ENCODE results near the gene RPS3A. TPM values are rescaled to one million over a fixed set of nuclear protein-coding genes. Genes with fewer than 3 reads are reported as not detected.

RPS3A gene
- total RNA-seq, 1 experiment from 2014 or later = 2,446 TPM

GRCh38 chr4:151150821-151151580, 51.6 kb downstream of the RPS3A start:
- no peak overlapping the region for H3K27ac ChIP-seq (ENCODE audit: low read depth, low read length)
- TF ChIP-seq EZH2phosphoT487 (IDR thresholded peaks at IDR 0.05; ENCODE audit: borderline replicate concordance) (no peak), YY1 (IDR thresholded peaks at IDR 0.05; ENCODE audit: extremely low read depth, insufficient replicate concordance, low read depth, low read length) (no peak), ZBTB33 (IDR thresholded peaks at IDR 0.05; ENCODE audit: extremely low read depth, insufficient replicate concordance, low read length) (no peak), SRF (IDR thresholded peaks at IDR 0.05; ENCODE audit: low read depth) (no peak), ELF1 (IDR thresholded peaks at IDR 0.05; ENCODE audit: borderline replicate concordance, low read depth) (no peak), RAD21 (IDR thresholded peaks at IDR 0.05; ENCODE audit: low read depth) (no peak), TCF7L2 (IDR thresholded peaks at IDR 0.05; ENCODE audit: borderline replicate concordance, extremely low read depth, insufficient read depth, insufficient read length) (no peak), POLR2A (IDR thresholded peaks at IDR 0.05; ENCODE audit: borderline replicate concordance, extremely low read depth, insufficient read depth, insufficient read length) (no peak), CEBPB (IDR thresholded peaks at IDR 0.05; ENCODE audit: low read depth) (no peak), EZH2 (IDR thresholded peaks at IDR 0.05) (no peak), MAX (IDR thresholded peaks at IDR 0.05) (no peak), ZFX (IDR thresholded peaks at IDR 0.05) (no peak), ZNF274 (IDR thresholded peaks at IDR 0.05; ENCODE audit: low read depth, low read length) (no peak), FOSL1 (IDR thresholded peaks at IDR 0.05; ENCODE audit: low read depth) (no peak)
- TF ChIP-seq, protein P1, sequence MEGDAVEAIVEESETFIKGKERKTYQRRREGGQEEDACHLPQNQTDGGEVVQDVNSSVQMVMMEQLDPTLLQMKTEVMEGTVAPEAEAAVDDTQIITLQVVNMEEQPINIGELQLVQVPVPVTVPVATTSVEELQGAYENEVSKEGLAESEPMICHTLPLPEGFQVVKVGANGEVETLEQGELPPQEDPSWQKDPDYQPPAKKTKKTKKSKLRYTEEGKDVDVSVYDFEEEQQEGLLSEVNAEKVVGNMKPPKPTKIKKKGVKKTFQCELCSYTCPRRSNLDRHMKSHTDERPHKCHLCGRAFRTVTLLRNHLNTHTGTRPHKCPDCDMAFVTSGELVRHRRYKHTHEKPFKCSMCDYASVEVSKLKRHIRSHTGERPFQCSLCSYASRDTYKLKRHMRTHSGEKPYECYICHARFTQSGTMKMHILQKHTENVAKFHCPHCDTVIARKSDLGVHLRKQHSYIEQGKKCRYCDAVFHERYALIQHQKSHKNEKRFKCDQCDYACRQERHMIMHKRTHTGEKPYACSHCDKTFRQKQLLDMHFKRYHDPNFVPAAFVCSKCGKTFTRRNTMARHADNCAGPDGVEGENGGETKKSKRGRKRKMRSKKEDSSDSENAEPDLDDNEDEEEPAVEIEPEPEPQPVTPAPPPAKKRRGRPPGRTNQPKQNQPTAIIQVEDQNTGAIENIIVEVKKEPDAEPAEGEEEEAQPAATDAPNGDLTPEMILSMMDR (IDR thresholded peaks at IDR 0.05 in 2 of 3, conservative IDR thresholded peaks at IDR 0.05 in 1 of 3; ENCODE audit: borderline replicate concordance in 1 of 3, insufficient read depth in 1 of 3, low read depth in 2 of 3, low read length in 2 of 3) = no peak
- TF ChIP-seq, protein P2, sequence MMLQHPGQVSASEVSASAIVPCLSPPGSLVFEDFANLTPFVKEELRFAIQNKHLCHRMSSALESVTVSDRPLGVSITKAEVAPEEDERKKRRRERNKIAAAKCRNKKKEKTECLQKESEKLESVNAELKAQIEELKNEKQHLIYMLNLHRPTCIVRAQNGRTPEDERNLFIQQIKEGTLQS (IDR thresholded peaks at IDR 0.05) = no peak
- H3K4me3 ChIP-seq (replicated peaks in 1 of 2; ENCODE audit: low read depth in 1 of 2, low read length in 2 of 2) = no peak overlapping the region
- intact Hi-C loops (cut with micrococcal nuclease) = no loop called here
- H3K9me3 ChIP-seq (ENCODE audit: control insufficient read depth in 1 of 2, insufficient read depth in 1 of 2, low read depth in 1 of 2, low read length in 2 of 2) = no peaks in the 10 kb centered on the region
- no peak for ATAC-seq
- no peaks in the 10 kb centered on the region for H4K20me1 ChIP-seq (ENCODE audit: insufficient read depth)
- H3K79me2 ChIP-seq (ENCODE audit: insufficient read depth, low read length) = no peaks in the 10 kb centered on the region
- H3K27me3 ChIP-seq (ENCODE audit: insufficient read depth, low read length) = no peaks in the 10 kb centered on the region
- no TSS peak for BruUV-seq (replicated peaks)
- no peak overlapping the region for H3K9ac ChIP-seq (ENCODE audit: low read length)
- ChIA-PET RAD21 (ENCODE audit: low non-redundant PET in 1 of 2, low total read pairs in 2 of 2, uncharacterized antibody in 2 of 2, unreplicated experiment in 2 of 2) (no interaction called here), POLR2A (no interaction called here), CTCF (no interaction called here)
- no peak overlapping the region for H3K4me2 ChIP-seq (ENCODE audit: low read length)
- H3K36me3 ChIP-seq (ENCODE audit: control insufficient read depth in 1 of 2, insufficient read depth in 2 of 2, low read length in 2 of 2) = no peaks in the 10 kb centered on the region
- no peak for DNase-seq (ENCODE audit: low read depth, low spot score)
- H3K4me1 ChIP-seq (ENCODE audit: control insufficient read depth in 1 of 2, insufficient read depth in 2 of 2, low read length in 2 of 2) = no peaks in the 10 kb centered on the region
- H3K9me2 ChIP-seq (ENCODE audit: insufficient read depth) = no peaks in the 10 kb centered on the region
- H2AFZ ChIP-seq (ENCODE audit: low read depth, low read length, poor library complexity, severe bottlenecking) = no peak overlapping the region

Data from HCT116 (cell line).